ENCODE measurements around the gene CHRNB4. TPM values are rescaled to one million over a fixed set of nuclear protein-coding genes. Genes with fewer than 3 reads are reported as not detected.

Gene CHRNB4
- total RNA-seq, 1 experiment from 2014 or later = not detected

GRCh38 chr15:78642331-78642730, 1.3 kb upstream of the CHRNB4 start:
- no peak overlapping the region for H2AFZ ChIP-seq (ENCODE audit: low read length)
- no peak overlapping the region for H3K4me3 ChIP-seq (ENCODE audit: low read length)
- no peak for DNase-seq
- H3K27me3 ChIP-seq (ENCODE audit: low read length) = no peaks in the 10 kb centered on the region
- H3K79me2 ChIP-seq (ENCODE audit: low read length) = no peaks in the 10 kb centered on the region
- no peaks in the 10 kb centered on the region for H3K9me2 ChIP-seq (replicated peaks; ENCODE audit: insufficient read depth, low read length)
- no peak overlapping the region for H3K27ac ChIP-seq (ENCODE audit: low read length)
- no peaks in the 10 kb centered on the region for H3K9me3 ChIP-seq (ENCODE audit: low read length)
- no peak overlapping the region for H3K9ac ChIP-seq (ENCODE audit: low read length)
- H3K4me2 ChIP-seq (ENCODE audit: low read depth, low read length, poor library complexity, severe bottlenecking) = no peak overlapping the region
- H3K36me3 ChIP-seq (ENCODE audit: insufficient read depth, low read length) = no peaks in the 10 kb centered on the region
- H4K20me1 ChIP-seq (ENCODE audit: insufficient read depth, low read depth, low read length) = no peaks in the 10 kb centered on the region
- H3K4me1 ChIP-seq (ENCODE audit: low read length) = no peaks in the 10 kb centered on the region

- Histone ChIP-seq H2AFZ (ENCODE audit: low read length) (no peak overlapping the region), H3K79me2 (ENCODE audit: low read length) (no peaks in the 10 kb centered on the region)
Observed at GRCh38 chr15:78641749-78642275, 802 bp upstream of the CHRNB4 start.

GRCh38 chr15:78640527-78641101, 396 bp downstream of the CHRNB4 start:
- no peaks in the 10 kb centered on the region for H3K36me3 ChIP-seq (ENCODE audit: insufficient read depth, low read length)
- H4K20me1 ChIP-seq (ENCODE audit: insufficient read depth, low read depth, low read length) = no peaks in the 10 kb centered on the region
- no peak overlapping the region for H3K4me3 ChIP-seq (ENCODE audit: low read length)
- H2AFZ ChIP-seq (ENCODE audit: low read length) = no peak overlapping the region
- no peak overlapping the region for H3K27ac ChIP-seq (ENCODE audit: low read length)
- no peak overlapping the region for H3K4me2 ChIP-seq (ENCODE audit: low read depth, low read length, poor library complexity, severe bottlenecking)
- no peak overlapping the region for H3K9ac ChIP-seq (ENCODE audit: low read length)
- no peaks in the 10 kb centered on the region for H3K27me3 ChIP-seq (ENCODE audit: low read length)
- no peaks in the 10 kb centered on the region for H3K79me2 ChIP-seq (ENCODE audit: low read length)
- no peak for DNase-seq
- H3K4me1 ChIP-seq (ENCODE audit: low read length) = no peaks in the 10 kb centered on the region
- no peaks in the 10 kb centered on the region for H3K9me2 ChIP-seq (replicated peaks; ENCODE audit: insufficient read depth, low read length)
- no peaks in the 10 kb centered on the region for H3K9me3 ChIP-seq (ENCODE audit: low read length)

More at GRCh38 chr15:78641749-78642275, 802 bp upstream of the CHRNB4 start:
- DNase-seq = no peak
- Histone ChIP-seq H3K4me2 (ENCODE audit: low read depth, low read length, poor library complexity, severe bottlenecking) (no peak overlapping the region), H3K36me3 (ENCODE audit: insufficient read depth, low read length) (no peaks in the 10 kb centered on the region), H3K4me3 (ENCODE audit: low read length) (no peak overlapping the region), H3K4me1 (ENCODE audit: low read length) (no peaks in the 10 kb centered on the region), H3K9me3 (ENCODE audit: low read length) (no peaks in the 10 kb centered on the region), H3K9ac (ENCODE audit: low read length) (no peak overlapping the region), H3K27ac (ENCODE audit: low read length) (no peak overlapping the region), H4K20me1 (ENCODE audit: insufficient read depth, low read depth, low read length) (no peaks in the 10 kb centered on the region), H3K9me2 (replicated peaks; ENCODE audit: insufficient read depth, low read length) (no peaks in the 10 kb centered on the region), H3K27me3 (ENCODE audit: low read length) (no peaks in the 10 kb centered on the region)

GRCh38 chr15:78638658-78639314, 2.2 kb downstream of the CHRNB4 start:
- Histone ChIP-seq H3K4me3 (ENCODE audit: low read length) (no peak overlapping the region), H3K4me2 (ENCODE audit: low read depth, low read length, poor library complexity, severe bottlenecking) (no peak overlapping the region), H3K9me3 (ENCODE audit: low read length) (no peaks in the 10 kb centered on the region), H3K27me3 (ENCODE audit: low read length) (no peaks in the 10 kb centered on the region), H3K9me2 (replicated peaks; ENCODE audit: insufficient read depth, low read length) (no peaks in the 10 kb centered on the region), H3K9ac (ENCODE audit: low read length) (no peak overlapping the region), H2AFZ (ENCODE audit: low read length) (no peak overlapping the region), H3K79me2 (ENCODE audit: low read length) (no peaks in the 10 kb centered on the region), H4K20me1 (ENCODE audit: insufficient read depth, low read depth, low read length) (no peaks in the 10 kb centered on the region), H3K36me3 (ENCODE audit: insufficient read depth, low read length) (no peaks in the 10 kb centered on the region), H3K27ac (ENCODE audit: low read length) (no peak overlapping the region), H3K4me1 (ENCODE audit: low read length) (no peaks in the 10 kb centered on the region)
- peak; percentile 86 for DNase-seq

GRCh38 chr15:78637776-78638435, 3.1 kb downstream of the CHRNB4 start:
- Histone ChIP-seq H2AFZ (ENCODE audit: low read length) (no peak overlapping the region), H3K79me2 (ENCODE audit: low read length) (no peaks in the 10 kb centered on the region), H3K36me3 (ENCODE audit: insufficient read depth, low read length) (no peaks in the 10 kb centered on the region), H3K27me3 (ENCODE audit: low read length) (0 out of 2 replicates have a peak, but pooled peaks cover 3% of the 10 kb centered on the region), H3K9ac (ENCODE audit: low read length) (no peak overlapping the region), H3K9me2 (replicated peaks; ENCODE audit: insufficient read depth, low read length) (no peaks in the 10 kb centered on the region), H3K9me3 (ENCODE audit: low read length) (peaks cover 5% of the 10 kb centered on the region), H3K4me3 (ENCODE audit: low read length) (no peak overlapping the region), H3K27ac (ENCODE audit: low read length) (no peak overlapping the region), H4K20me1 (ENCODE audit: insufficient read depth, low read depth, low read length) (no peaks in the 10 kb centered on the region), H3K4me1 (ENCODE audit: low read length) (no peaks in the 10 kb centered on the region), H3K4me2 (ENCODE audit: low read depth, low read length, poor library complexity, severe bottlenecking) (no peak overlapping the region)
- DNase-seq = no peak

GRCh38 chr15:78636378-78636859, 4.6 kb downstream of the CHRNB4 start:
- Histone ChIP-seq H3K4me3 (ENCODE audit: low read length) (no peak overlapping the region), H3K9ac (ENCODE audit: low read length) (no peak overlapping the region), H2AFZ (ENCODE audit: low read length) (no peak overlapping the region), H4K20me1 (ENCODE audit: insufficient read depth, low read depth, low read length) (no peaks in the 10 kb centered on the region), H3K27me3 (ENCODE audit: low read length) (0 out of 2 replicates have a peak, but pooled peaks cover 3% of the 10 kb centered on the region), H3K27ac (ENCODE audit: low read length) (no peak overlapping the region), H3K79me2 (ENCODE audit: low read length) (no peaks in the 10 kb centered on the region), H3K4me1 (ENCODE audit: low read length) (no peaks in the 10 kb centered on the region), H3K9me2 (replicated peaks; ENCODE audit: insufficient read depth, low read length) (no peaks in the 10 kb centered on the region), H3K36me3 (ENCODE audit: insufficient read depth, low read length) (no peaks in the 10 kb centered on the region), H3K9me3 (ENCODE audit: low read length) (peaks cover 6% of the 10 kb centered on the region), H3K4me2 (ENCODE audit: low read depth, low read length, poor library complexity, severe bottlenecking) (no peak overlapping the region)
- no peak for DNase-seq

- Histone ChIP-seq H3K9me3 (ENCODE audit: low read length) (peaks cover 6% of the 10 kb centered on the region), H3K27ac (ENCODE audit: low read length) (no peak overlapping the region), H4K20me1 (ENCODE audit: insufficient read depth, low read depth, low read length) (no peaks in the 10 kb centered on the region), H3K9me2 (replicated peaks; ENCODE audit: insufficient read depth, low read length) (no peaks in the 10 kb centered on the region), H3K4me1 (ENCODE audit: low read length) (no peaks in the 10 kb centered on the region), H3K79me2 (ENCODE audit: low read length) (no peaks in the 10 kb centered on the region), H3K4me3 (ENCODE audit: low read length) (no peak overlapping the region), H2AFZ (ENCODE audit: low read length) (no peak overlapping the region), H3K27me3 (ENCODE audit: low read length) (0 out of 2 replicates have a peak, but pooled peaks cover 3% of the 10 kb centered on the region), H3K9ac (ENCODE audit: low read length) (no peak overlapping the region), H3K4me2 (ENCODE audit: low read depth, low read length, poor library complexity, severe bottlenecking) (no peak overlapping the region), H3K36me3 (ENCODE audit: insufficient read depth, low read length) (no peaks in the 10 kb centered on the region)
- DNase-seq = no peak
Observed at GRCh38 chr15:78635346-78635745, 5.7 kb downstream of the CHRNB4 start.
